ENCODE data around the gene AGRN.
"Not testable (repeated sequence)": the region's sequence is repeated elsewhere in the genome, so short reads cannot be mapped to it uniquely, and the experiment has no call there.

The AGRN gene

DNA sequence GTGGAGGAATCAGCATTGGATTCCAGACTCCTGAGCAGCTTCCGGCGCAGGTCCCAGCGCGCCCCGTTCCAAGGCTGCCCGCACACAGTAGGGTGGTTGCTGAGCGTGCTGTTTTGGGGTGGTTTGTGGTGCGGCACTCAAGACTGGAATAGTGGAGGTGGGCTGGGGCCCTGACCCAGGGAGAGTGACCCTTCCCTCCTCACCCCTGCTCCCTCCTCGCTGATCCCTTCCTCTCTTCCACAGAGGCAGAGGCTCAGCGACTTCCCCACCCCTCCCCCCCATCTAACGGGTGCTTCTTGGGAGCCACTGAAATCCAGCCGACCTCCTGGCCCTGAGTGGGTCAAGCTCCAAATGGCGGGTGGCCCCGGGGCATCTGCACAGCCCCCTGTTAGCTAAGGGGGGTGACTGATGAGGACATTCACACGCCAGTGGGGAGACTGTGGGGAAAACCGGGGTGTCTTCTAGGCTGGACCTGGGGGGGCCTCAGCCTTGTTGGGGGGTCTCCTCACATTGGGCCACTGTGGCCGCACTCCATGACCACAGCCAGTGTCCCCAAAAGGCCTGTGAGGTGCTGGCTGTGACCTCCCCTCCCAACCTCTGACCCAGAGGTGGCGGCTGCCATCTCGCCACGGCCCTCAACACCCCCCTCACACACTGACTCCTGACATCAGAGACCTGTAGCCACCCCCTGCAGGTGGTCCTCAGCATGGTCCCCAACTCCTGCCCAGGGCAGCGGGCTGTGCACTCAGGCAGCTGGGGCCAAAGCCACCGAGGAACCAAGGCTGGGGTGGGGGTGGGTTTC, 16.1 kb upstream of the AGRN start:
- POLR2A ChIA-PET, result interaction anchor here (0.9 kb wide), 1 partner anchor 10 kb away, joined by 4 read pairs; the partner anchor contains the start of gene ISG15
- no peak for DNase-seq (ENCODE audit: extremely low spot score)
- CTCF ChIA-PET, result no interaction called here
- TF ChIP-seq TARDBP (IDR thresholded peaks at IDR 0.05) (no peak), PKNOX1 (IDR thresholded peaks at IDR 0.05) (no peak), LEF1 (IDR thresholded peaks at IDR 0.05; ENCODE audit: borderline replicate concordance) (no peak), ARNT (IDR thresholded peaks at IDR 0.05) (no peak), CTBP1 (IDR thresholded peaks at IDR 0.05; ENCODE audit: borderline replicate concordance) (no peak), ELF4 (IDR thresholded peaks at IDR 0.05) (no peak), BHLHE40 (IDR thresholded peaks at IDR 0.05; ENCODE audit: borderline replicate concordance) (no peak), FOXK2 (IDR thresholded peaks at IDR 0.05) (no peak), FOXM1 (IDR thresholded peaks at IDR 0.05; ENCODE audit: borderline replicate concordance) (no peak), NFRKB (IDR thresholded peaks at IDR 0.05) (no peak), HDGF (IDR thresholded peaks at IDR 0.05; ENCODE audit: borderline replicate concordance) (no peak), ZNF384 (IDR thresholded peaks at IDR 0.05) (no peak), FOXA1 (IDR thresholded peaks at IDR 0.05) (no peak)

DNA sequence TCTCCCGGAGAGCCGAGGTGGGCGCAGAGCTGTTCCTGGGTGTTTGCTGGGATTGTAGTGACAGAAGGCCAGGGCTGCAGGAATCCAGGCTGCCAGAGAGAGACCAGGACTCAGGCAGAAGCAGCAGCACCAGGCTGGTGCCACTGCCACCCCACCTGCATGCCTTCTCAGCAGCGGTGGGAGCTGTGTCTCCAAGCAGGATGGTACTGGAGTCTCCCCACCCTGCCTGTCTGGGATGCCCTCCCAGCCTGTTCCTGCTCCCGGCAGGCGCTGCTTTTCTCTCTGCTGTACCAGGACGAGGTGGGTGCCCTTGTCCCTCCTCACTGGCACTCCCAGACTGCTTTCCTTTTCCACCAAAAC, 15.5 kb upstream of the AGRN start:
- CTCF ChIA-PET, result no interaction called here

GRCh38 chr1:1004780-1005697, 14.9 kb upstream of the AGRN start:
- POLR2A ChIA-PET, result no interaction called here
- no peak for TF ChIP-seq SUZ12 (IDR thresholded peaks at IDR 0.05)
- TF ChIP-seq HDGF (IDR thresholded peaks at IDR 0.05; ENCODE audit: borderline replicate concordance), result no peak
- TF ChIP-seq PKNOX1 (IDR thresholded peaks at IDR 0.05), result no peak
- no peak for TF ChIP-seq ZNF384 (IDR thresholded peaks at IDR 0.05)
- no peak for TF ChIP-seq NFRKB (IDR thresholded peaks at IDR 0.05)
- no peak for TF ChIP-seq TARDBP (IDR thresholded peaks at IDR 0.05)
- no peak for TF ChIP-seq L3MBTL2 (conservative IDR thresholded peaks at IDR 0.05)
- TF ChIP-seq SP1 (IDR thresholded peaks at IDR 0.05), result no peak
- no peak for TF ChIP-seq ARNT (IDR thresholded peaks at IDR 0.05)
- no peak for TF ChIP-seq FOXA1 (IDR thresholded peaks at IDR 0.05)
- TF ChIP-seq FOXM1 (IDR thresholded peaks at IDR 0.05; ENCODE audit: borderline replicate concordance), result no peak
- no peak for TF ChIP-seq BHLHE40 (IDR thresholded peaks at IDR 0.05; ENCODE audit: borderline replicate concordance)
- no peak for TF ChIP-seq CTBP1 (IDR thresholded peaks at IDR 0.05; ENCODE audit: borderline replicate concordance)
- CTCF ChIA-PET, result no interaction called here
- DNase-seq (ENCODE audit: extremely low spot score), result no peak

More for the DNA sequence above, 15.5 kb upstream of the AGRN start:
- TF ChIP-seq TARDBP (IDR thresholded peaks at IDR 0.05) (no peak), ZNF384 (IDR thresholded peaks at IDR 0.05) (no peak), L3MBTL2 (conservative IDR thresholded peaks at IDR 0.05) (no peak), LEF1 (IDR thresholded peaks at IDR 0.05; ENCODE audit: borderline replicate concordance) (no peak), FOXK2 (IDR thresholded peaks at IDR 0.05) (no peak), ELF4 (IDR thresholded peaks at IDR 0.05) (no peak), ARNT (IDR thresholded peaks at IDR 0.05) (no peak), FOXA1 (IDR thresholded peaks at IDR 0.05) (no peak), FOXM1 (IDR thresholded peaks at IDR 0.05; ENCODE audit: borderline replicate concordance) (no peak), NFRKB (IDR thresholded peaks at IDR 0.05) (no peak), BHLHE40 (IDR thresholded peaks at IDR 0.05; ENCODE audit: borderline replicate concordance) (no peak), SUZ12 (IDR thresholded peaks at IDR 0.05) (no peak), SP1 (IDR thresholded peaks at IDR 0.05) (no peak), PKNOX1 (IDR thresholded peaks at IDR 0.05) (no peak), HDGF (IDR thresholded peaks at IDR 0.05; ENCODE audit: borderline replicate concordance) (no peak), CTBP1 (IDR thresholded peaks at IDR 0.05; ENCODE audit: borderline replicate concordance) (no peak)
- POLR2A ChIA-PET, result no interaction called here
- DNase-seq (ENCODE audit: extremely low spot score), result no peak

- ChIA-PET POLR2A (no interaction called here), CTCF (no interaction called here)
- TF ChIP-seq LEF1 (IDR thresholded peaks at IDR 0.05; ENCODE audit: borderline replicate concordance) (no peak), TARDBP (IDR thresholded peaks at IDR 0.05) (no peak), FOXA1 (IDR thresholded peaks at IDR 0.05) (no peak)
- no peak for DNase-seq (ENCODE audit: extremely low spot score)
Observed at GRCh38 chr1:1005774-1006304, 14.1 kb upstream of the AGRN start.

DNA sequence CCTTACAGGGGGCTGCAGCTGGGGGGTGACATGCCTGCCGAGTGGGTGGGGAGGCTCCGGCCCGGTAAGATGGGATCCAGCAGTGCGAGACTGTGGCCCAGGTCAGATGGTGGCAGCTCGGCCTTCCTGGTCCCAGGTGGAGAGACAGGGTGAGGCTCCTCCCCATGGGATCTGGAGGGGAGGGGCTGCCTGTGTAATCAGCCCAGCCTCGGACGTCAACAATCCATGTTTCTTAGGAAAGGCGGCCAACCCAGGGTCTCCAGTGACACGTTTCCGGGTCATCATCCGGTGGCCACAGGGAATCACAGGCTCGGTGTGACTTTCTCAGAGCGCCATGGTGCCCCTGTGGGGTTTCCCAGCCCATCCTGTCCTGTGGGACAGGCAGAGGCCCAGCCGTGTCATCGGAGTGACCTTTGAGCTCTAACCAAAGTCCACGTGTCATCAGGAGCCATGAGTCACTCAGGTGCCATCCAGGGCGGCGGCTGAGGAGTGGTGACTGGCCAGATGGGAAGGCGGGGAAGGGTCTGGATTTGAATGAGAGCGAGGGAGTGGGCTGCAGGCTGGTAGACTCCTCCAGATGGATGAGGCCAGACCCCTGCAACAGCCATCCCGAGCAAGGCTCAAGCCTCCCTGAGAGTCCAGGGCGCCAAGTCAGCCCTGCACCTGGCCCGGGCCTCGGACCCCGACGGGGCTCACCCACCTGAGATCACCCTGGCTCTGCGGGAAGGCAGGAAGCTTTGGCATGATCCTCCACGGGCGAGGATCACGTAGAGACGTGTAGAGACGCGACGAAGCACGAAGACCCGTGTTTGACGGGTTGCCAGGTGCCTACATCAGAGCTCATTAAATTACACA, 13.4 kb upstream of the AGRN start:
- TF ChIP-seq LEF1 (IDR thresholded peaks at IDR 0.05; ENCODE audit: borderline replicate concordance), result no peak
- TF ChIP-seq NFRKB (IDR thresholded peaks at IDR 0.05), result no peak
- no peak for TF ChIP-seq CTBP1 (IDR thresholded peaks at IDR 0.05; ENCODE audit: borderline replicate concordance)
- TF ChIP-seq TARDBP (IDR thresholded peaks at IDR 0.05), result no peak
- TF ChIP-seq ELF4 (IDR thresholded peaks at IDR 0.05), result no peak
- TF ChIP-seq ZNF384 (IDR thresholded peaks at IDR 0.05), result no peak
- no peak for TF ChIP-seq FOXA1 (IDR thresholded peaks at IDR 0.05)
- TF ChIP-seq FOXK2 (IDR thresholded peaks at IDR 0.05), result no peak
- TF ChIP-seq FOXM1 (IDR thresholded peaks at IDR 0.05; ENCODE audit: borderline replicate concordance), result no peak
- TF ChIP-seq L3MBTL2 (conservative IDR thresholded peaks at IDR 0.05), result no peak
- DNase-seq (ENCODE audit: extremely low spot score), result no peak
- ChIA-PET CTCF (no interaction called here), POLR2A (interaction anchor here (1.0 kb wide), 1 partner anchor 13 kb away, joined by 4 read pairs; the partner anchor contains the start of gene AGRN)

GRCh38 chr1:1010131-1010530, 9.8 kb upstream of the AGRN start:
- POLR2A ChIA-PET; DNase-seq (ENCODE audit: extremely low spot score); CTCF ChIA-PET: not testable (repeated sequence)
